GM11168 (cell line): Measurements from ENCODE around the gene IDH1.

ENCODE experiments used
- in situ Hi-C: fragments of 300-500 bp; cut with MboI; formaldehyde crosslinking; loops from one replicate; pipeline ENCODE4 v1.12.0; 2022; ENCODE audit warnings: low sequenced_read_pairs; ENCODE audit not compliant: unreplicated experiment

Gene IDH1

DNA sequence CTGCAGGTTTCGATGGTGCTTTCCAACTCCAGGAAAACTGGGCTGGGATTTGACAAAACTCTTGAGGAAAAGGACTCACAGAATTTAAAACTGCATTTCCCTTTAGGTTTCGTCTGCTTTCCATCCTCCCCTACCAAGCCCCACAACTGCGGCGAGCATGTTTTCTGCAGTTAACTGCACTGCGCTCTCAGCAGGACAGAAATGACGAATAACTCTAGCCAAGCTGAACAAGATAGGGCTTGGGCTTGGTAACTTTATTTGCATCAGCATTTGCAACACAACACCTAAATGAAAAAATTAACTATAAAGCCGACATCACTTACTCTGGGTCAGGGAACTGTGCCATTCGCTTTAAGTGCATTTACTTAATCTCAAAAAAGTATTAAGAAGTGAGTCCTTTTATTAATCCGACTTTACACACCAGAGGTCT, 10.5 kb upstream of the IDH1 start:
- in situ Hi-C loops, result loop anchor here (25.0 kb wide), 1 partner anchor 628 kb away; the partner anchor contains the start of gene METTL21A

DNA sequence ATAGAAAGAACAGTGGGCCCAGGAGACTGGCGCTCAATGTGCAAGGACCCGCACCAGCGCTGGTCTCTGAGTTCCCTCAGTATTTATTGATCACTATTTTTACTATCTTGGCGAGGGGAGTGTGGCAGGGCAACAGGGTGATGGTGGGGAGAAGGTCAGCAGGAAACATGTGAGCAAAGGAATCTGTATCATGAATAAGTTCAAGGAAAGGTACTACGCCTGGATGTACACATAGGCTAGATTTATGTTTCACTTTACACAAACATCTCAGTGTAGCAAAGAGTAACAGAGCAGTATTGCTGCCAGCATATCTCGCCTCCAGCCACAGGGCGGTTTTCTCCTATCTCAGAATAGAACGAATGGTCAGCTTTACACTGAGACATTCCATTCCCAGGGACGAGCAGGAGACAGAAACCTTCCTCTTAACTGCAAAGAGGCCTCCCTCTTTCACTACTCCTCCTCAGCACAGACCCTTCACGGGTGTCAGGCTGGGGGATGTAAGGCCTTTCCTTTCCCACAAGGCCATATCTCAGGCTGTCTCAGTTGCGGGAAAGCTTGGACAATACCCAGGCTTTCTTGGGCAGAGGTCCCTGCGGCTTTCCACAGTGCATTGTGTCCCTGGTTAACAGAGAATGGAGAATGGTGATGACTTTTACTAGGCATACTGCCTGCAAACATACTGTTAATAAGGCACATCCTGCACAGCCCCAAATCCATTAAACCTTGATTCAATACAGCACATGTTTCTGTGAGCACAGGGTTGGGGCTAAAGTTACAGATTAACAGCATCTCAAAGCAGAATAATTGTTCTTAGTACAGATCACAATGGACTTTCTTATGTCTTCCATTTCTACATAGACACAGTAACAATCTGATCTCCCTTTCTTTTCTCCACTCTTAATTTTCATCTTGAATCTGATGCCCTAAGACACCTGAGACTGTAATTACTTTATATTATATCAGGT, 2.3 kb upstream of the IDH1 start:
- in situ Hi-C loops, result loop anchor here (25.0 kb wide), 1 partner anchor 620 kb away; the partner anchor contains the start of gene METTL21A

DNA sequence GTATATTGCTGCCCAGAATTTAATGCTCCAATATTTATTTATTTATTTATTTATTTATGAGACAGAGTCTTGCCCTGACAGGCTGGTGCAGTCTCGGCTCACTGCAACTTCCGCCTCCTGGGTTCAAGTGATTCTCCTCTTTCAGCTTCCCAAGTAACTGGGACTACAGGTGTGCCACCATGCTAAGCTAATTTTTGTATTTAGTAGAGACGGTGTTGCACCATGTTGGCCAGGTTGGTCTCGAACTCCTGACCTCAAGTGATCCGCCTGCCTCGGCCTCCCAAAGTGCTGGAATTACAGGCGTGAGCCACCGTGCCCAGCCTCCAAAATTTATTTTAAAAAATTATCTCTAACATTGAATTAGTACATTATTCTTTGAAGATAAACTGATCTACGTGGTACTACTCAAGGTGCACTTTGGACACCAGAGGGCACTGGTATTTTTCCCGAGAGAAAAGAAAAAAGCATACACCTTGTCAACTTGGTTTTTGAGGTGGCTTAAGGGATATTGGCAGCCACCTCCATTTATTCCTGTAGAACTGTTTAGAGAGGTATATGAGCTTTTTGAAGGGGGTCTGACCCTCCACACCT, 1.4 kb upstream of the IDH1 start:
- in situ Hi-C loops, result loop anchor here (25.0 kb wide), 1 partner anchor 619 kb away; the partner anchor contains the start of gene METTL21A

DNA sequence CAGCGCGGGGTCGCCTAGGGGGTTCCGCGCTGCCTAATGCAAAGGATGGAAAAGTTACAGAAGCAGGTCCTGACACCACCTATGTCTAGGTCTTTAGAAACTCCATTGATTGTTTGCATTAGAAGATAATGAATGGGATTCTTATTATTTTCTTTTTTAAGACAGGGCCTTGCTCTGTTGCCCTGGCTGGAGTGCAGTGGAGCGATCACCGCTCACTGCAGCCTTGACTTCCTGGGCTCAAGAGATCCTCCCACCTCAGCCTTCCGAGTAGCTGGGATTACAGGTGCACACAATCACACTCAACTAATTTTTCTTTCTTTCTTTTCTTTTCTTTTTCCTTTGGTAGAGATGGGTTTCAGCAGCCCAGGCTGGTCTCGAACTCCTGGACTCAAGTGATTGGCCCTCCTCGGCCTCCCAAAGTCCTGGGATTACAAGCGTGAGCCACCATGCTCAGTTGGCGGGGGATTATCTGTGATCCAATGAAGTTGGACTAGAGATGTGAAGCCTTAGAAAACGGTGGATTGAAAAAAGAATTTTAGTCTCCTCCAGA, 761 bp upstream of the IDH1 start:
- in situ Hi-C loops, result loop anchor here (25.0 kb wide), 1 partner anchor 618 kb away; the partner anchor contains the start of gene METTL21A

DNA sequence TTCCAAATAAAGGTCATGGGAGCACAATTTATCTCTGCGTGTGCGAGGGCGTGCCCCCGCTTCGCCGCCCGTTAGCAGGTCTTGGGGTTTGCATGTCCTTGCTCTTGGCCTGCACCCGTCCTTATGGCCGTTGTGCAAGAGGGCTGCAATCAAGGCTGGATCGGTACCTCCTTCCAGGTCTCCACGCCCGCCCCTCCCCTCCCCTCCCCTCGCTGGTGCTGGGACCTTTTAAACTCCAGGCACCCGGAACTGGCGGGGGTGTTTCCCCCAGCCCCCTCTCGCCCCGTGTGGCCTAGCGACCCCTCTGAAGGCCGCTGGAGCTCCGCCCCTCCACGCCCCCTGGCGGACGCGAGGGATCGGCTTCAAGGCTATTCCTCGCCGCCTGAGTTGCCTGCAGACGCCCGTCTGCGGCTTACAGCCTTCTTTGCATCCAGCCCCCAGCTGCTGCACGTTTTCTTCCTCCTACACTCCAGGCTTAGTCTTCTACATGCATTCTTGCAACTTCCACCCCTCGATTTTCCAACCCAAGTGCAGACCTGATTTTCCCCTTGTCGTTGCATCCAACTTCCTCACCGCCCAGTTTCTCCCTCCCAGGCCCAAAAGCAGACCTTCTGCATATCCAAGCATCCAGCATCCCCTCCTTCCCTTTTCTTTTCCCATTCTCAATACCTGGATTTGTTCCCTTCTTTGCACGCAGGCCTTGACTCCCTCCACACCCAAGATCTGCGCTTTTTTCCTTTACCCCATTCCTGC, 577 bp downstream of the IDH1 start:
- in situ Hi-C loops, result loop anchor here (25.0 kb wide), 1 partner anchor 617 kb away; the partner anchor contains the start of gene METTL21A

DNA sequence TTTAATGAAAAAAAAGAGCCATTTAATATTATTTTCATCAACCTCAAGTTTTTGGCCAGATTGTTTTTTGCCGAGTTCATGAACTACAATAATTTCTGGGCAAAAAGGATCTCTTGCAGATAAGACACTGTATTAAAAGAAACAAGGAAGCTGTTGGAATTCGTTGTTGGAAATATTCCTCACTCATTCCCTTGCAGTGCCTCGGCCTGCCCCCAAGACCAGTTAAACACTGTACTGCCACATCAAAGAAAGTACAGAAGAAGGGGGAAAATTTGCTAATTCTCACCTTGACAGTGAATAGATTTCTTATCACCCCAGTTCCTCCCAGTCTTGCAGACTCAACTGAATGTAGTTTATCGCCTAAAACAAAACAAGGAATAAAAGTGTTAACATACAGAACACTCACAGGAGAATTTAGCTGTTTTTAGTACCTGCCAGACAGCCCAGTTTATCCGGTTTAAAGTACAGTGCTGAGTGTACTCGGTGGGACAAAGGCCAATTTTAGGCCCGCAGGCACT, 1.2 kb downstream of the IDH1 start:
- in situ Hi-C loops, result loop anchor here (25.0 kb wide), 1 partner anchor 616 kb away; the partner anchor contains the start of gene METTL21A

DNA sequence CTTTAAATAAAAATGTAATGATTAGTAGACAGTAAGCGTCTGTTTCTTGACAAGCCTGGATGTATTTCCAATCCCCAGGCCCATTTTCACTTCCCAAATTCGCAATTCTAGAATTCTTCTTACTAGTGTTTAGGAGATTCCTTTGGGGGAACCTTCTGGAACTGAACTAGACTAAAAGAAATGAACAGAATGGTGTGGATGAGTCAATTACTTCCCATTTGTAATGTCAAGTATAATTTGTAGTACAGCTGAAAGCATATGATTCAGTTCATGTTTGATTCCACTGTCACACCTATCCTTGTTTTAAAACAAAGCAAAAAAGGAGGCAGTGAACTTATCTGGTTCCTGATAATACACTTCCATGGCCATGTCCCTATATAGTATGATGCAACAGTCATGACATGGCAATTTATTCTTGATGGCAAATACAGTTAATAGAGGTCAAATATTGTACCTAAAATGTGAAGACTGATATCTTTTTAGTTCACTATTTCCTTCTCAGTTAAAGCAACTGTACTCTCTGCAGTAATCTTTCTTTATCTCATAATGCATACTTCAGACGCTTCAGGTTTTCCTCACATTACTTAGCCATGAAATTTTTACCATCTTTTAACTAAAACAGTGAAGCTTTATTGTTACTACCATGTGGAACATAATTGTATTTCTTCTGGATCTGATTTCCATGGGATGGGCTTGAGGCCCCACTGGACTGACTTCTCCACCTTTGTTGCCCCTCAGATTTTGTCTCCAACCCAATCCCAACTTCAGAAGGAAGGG, 2.0 kb downstream of the IDH1 start:
- in situ Hi-C loops, result loop anchor here (25.0 kb wide), 1 partner anchor 616 kb away; the partner anchor contains the start of gene METTL21A

DNA sequence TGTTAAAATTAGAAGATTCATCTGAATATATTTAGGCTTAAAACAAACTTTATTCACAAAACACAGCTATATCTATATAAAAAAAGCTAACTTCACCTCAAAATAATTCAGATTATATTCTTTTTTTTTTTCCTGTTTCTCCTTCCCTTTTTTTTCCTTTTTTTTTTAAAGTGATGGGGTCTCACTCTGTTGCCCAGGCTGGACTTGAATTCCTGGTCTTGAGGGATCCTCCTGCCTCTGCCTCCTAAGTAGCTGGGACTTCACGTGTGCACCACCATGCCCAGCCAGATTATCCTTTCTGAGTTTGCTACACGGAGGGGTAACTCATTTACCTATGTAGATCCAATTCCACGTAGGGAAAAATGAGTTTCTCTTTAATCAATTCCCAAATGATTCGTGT, 3.8 kb downstream of the IDH1 start:
- in situ Hi-C loops, result loop anchor here (25.0 kb wide), 1 partner anchor 614 kb away; the partner anchor contains the start of gene METTL21A

DNA sequence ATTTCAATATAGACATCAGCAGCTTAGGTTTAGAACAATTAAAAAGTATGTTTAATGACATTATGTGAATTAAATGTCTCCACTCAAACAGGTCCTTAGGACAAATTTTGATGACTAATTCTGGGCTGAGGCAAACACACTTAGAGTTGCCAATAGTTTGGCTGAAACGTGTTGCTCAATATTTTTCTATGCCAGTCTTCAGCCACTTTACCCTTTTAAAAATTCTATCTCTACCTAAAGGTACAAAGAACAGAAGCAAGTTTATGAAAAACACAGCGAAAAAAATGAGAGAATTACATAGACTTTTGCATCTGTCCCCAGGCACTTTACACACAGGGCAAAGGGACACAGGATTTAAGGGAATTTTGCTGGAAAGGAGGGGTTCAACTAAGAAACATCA, 4.5 kb downstream of the IDH1 start:
- in situ Hi-C loops, result loop anchor here (25.0 kb wide), 1 partner anchor 613 kb away; the partner anchor contains the start of gene METTL21A

DNA sequence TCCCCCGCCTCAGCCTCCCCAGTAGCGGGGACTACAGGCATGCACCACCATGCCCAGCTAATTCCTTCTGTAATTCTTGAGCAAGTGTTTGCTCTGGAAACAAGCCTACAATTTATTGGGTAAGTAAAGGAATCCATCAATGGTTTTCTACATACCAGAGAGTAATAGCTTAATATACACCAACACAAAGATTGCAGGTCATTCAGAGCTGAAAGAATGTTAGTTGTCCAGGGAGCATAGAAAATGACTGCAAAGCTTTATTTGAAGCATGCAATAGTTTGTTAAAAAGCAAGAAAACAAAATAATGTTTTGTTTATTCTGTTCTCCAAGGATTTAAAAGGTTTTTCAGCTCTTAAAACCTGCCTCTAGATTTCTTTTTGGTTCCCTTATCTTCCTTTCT, 5.6 kb downstream of the IDH1 start:
- in situ Hi-C loops, result no loop called here

DNA sequence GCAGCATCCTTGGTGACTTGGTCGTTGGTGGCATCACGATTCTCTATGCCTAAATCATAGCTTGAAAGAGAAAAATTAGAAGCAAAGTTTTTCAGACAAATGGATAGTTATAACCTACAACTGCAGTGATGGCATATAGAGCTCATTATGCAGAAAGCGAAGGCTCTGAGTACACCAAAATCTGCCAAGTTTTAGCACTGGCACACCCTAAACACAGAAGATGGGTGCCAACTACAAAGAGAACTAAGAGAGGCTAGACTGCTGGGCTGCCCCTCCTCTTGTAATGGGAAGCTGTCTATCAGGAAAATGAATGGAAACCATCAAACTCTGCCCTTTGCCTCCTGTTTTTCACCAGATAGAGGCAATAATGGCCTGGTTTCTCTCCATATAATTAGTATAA, 6.3 kb downstream of the IDH1 start:
- in situ Hi-C loops, result no loop called here

DNA sequence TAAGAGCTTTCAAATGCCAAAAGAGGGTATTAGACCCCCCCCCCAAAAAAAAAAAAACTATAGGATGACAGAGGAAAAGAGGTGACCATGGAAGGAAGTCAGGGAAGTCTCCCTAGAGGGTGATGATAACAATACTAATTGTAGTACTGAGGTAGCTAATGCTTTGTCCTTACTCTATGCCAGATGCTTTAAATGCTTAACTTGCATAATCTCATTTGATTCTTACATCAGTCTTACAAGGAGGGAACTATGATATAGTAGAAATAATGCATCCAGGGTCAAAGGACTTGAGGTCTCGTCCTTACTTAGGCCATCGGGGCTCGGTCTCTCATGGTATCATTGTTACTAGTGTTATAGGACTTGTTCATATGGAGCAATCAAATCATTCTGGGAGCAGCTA, 9.1 kb downstream of the IDH1 start:
- in situ Hi-C loops, result no loop called here

DNA sequence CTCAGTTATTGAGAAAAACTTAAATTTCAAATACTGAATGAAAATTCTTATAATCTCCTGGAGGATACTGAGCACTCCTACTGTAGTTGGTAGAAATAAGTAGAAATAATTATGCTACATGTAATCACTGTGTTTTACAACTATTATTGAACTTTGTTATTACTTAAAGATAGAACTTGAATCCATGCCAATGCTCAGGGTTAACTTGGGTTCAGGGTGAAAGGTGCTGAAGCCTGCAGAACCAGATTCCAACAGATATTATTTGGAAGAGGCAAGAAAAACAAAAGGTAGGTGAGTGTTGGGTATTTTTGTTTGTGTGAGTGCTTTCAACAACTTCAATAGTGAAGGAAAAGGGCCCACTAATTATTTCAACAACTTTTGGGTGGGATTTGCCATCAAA, 10.4 kb downstream of the IDH1 start:
- in situ Hi-C loops, result no loop called here

DNA sequence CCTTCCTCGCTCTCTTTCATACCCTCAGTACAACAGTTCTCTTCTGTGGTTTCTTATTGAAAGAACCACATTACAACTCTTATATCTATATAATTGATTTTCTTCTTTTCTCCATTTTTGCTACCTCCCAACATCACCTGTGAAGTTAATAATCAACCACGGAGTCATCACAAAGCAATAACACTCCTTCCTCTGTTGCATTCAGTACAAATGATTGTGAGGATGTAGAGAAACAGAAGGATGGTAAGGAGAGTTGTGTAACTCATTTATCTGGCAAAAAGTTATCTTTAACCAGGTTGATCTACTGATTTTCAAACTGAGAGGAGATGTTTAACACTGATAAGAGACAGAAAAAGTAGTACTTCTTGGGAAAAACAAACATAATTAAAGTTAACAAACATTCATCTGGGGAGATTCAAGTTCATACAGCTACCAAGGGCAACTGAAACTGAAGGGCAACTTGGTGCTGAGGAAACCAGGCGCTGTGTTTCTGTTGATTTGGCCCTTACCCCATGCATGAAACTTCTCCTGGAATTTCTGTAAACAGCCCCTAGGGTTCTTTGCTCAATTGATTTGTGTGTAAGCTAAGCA, 14.2 kb downstream of the IDH1 start:
- in situ Hi-C loops, result no loop called here

DNA sequence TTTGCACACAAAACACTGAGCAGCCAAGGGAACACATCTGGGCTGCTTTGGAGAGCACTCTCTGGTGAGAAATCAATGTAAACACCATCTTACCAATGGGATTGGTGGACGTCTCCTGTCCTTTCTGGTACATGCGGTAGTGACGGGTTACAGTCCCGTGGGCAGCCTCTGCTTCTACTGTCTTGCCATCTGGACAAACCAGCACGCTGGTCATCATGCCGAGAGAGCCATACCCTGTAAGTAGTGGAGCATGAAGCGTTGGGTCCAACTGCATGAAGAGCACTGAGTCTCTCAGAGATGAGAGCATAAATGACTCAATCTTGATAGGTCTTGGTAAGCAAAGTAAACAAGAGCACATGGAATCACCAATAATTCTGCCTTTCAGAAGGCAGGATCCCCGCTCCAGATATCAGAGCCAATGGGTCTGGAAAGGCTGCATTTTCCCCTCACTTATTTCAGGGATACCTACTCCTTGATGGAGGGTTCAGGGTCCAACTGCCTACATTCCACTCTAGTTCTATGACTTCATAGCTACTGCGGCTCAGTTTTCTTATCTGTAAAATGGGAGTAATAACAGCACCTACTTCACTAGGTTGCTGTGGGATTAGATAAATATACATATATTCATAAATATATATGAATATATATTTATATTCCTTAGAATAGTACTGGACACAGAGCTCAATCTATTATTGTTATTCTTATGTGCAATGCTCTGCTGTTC, 14.9 kb downstream of the IDH1 start:
- in situ Hi-C loops, result no loop called here

DNA sequence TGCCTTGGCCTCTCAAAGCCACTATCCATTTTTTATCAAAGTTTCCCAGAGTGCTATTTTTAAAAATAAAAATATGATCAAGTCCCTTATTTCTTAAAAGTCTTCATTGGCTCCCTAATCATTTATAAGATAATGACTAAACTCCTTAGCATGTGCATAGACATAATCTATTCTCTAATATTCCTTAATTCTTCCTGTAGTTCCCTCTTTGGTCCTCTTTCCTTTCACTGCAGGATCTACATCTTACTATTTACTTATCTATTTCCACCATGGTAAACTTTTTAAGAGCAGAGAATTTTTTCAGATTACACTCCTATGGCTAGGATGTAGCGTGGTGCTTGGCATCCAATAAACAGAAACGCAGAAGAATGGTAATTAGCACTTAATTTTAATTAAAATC, 19.0 kb downstream of the IDH1 start:
- in situ Hi-C loops, result no loop called here

DNA sequence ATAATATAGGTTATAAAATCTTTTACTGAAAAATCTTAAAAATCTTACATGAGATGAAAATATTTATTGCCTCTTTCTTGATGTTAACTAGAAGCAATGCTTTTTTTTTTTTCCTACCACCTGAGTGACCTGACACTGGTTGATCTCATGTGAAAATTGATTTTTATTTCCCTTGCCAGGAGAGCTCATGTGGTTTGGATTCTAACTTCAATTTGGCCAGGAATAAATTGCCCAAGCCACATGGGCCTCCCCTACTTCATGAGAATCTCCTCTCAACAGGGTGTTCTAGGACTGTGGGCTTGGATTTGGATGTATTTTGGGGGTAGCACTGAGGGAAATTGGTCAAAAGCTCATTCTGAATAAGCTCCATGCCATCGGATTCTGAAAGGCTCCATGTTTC, 20.1 kb downstream of the IDH1 start:
- in situ Hi-C loops, result no loop called here

DNA sequence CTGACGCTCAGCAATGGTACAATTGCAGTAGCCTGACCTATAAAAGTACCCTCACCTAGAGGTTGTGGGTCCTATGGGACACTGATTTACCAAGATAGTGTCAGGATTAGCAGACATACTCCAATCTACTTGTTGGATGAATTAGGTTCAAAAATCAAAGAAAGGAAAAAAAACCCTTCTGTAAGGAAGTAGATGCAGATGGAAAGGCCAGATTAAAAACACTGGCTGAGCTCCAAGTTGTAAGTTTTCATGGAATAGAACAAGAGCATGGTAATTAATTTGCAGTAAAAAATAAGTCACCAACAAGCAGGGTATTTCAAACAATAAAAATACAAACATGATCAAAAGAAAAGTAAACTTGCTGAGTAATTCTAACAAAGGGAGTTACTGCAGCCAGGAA, 26.4 kb downstream of the IDH1 start:
- in situ Hi-C loops, result no loop called here
